A673 (cell line): ENCODE results near the gene AKAP12. TPM values are rescaled to one million over a fixed set of nuclear protein-coding genes. Genes with fewer than 3 reads are reported as not detected.

Source experiments
- BruUV-seq: library from RNA; stranded (reverse); fragments of 400-500 nt; replicated peaks from 2 replicates; lab custom pipeline; 2021; lab: Mats Ljungman, UMichigan
- CTCF ChIA-PET: fragments of 300-600 bp; sonication (Branson Sonifier 250); formaldehyde crosslinking; loops from one replicate; lab custom pipeline; 2022; ENCODE audit warnings: antibody characterized with exemption; lab: Charles Lee
- POLR2A ChIA-PET: fragments of 300-600 bp; sonication (Branson Sonifier 250); formaldehyde crosslinking; loops from one replicate; lab custom pipeline; 2022; ENCODE audit warnings: antibody characterized with exemption; ENCODE audit not compliant: low non-redundant PET; lab: Charles Lee
- DNase-seq: peaks from one replicate; pipeline ENCODE4 v3.0.0-alpha.2; 2015; ENCODE audit warnings: low spot score
- H3K27ac ChIP-seq: fragments of 200-600 bp; sonication (generic); 2 replicates; pipeline ENCODE4 v1.5.1; 2016; ENCODE audit warnings: mixed run types, low read depth, mild to moderate bottlenecking, mixed read lengths, antibody characterized with exemption, low read length; ENCODE audit not compliant: poor library complexity, severe bottlenecking
- H3K27me3 ChIP-seq: fragments of 200-600 bp; sonication (generic); replicated peaks from 2 replicates; pipeline ENCODE4 v1.6.1; 2017; ENCODE audit warnings: mixed run types, low read depth, mild to moderate bottlenecking, mixed read lengths, antibody characterized with exemption, low read length; ENCODE audit not compliant: insufficient read depth, poor library complexity
- H3K36me3 ChIP-seq: fragments of 200-600 bp; sonication (generic); 2 replicates; pipeline ENCODE4 v1.6.1; 2016; ENCODE audit warnings: mixed run types, mild to moderate bottlenecking, mixed read lengths, antibody characterized with exemption, low read length; ENCODE audit not compliant: insufficient read depth, poor library complexity, severe bottlenecking
- H3K4me1 ChIP-seq: fragments of 200-600 bp; sonication (generic); 2 replicates; pipeline ENCODE4 v1.6.1; 2017; ENCODE audit warnings: mixed run types, mild to moderate bottlenecking, mixed read lengths, antibody characterized with exemption, low read length; ENCODE audit not compliant: insufficient read depth, poor library complexity, severe bottlenecking
- H3K4me3 ChIP-seq: fragments of 200-600 bp; sonication (generic); 2 replicates; pipeline ENCODE4 v1.5.1; 2016; ENCODE audit warnings: low read depth, mixed run types, mild to moderate bottlenecking, mixed read lengths, low read length; ENCODE audit not compliant: poor library complexity, severe bottlenecking
- H3K9me3 ChIP-seq: fragments of 200-600 bp; sonication (generic); 2 replicates; pipeline ENCODE4 v1.6.1; 2016; ENCODE audit warnings: mixed run types, low read depth, mild to moderate bottlenecking, mixed read lengths, antibody characterized with exemption, low read length; ENCODE audit not compliant: poor library complexity, severe bottlenecking
- EZH2 ChIP-seq: fragments of 200-600 bp; sonication (generic); IDR thresholded peaks from 2 replicates; pipeline ENCODE4 v1.6.1; 2017; ENCODE audit warnings: borderline replicate concordance, low read depth, mild to moderate bottlenecking, mixed read lengths, antibody characterized with exemption, low read length; ENCODE audit not compliant: poor library complexity, severe bottlenecking
- intact Hi-C: fragments of 100-400 bp; cut with micrococcal nuclease; formaldehyde crosslinking; loops from one replicate; pipeline ENCODE4 v1.10.0; 2022; ENCODE audit not compliant: unreplicated experiment
- total RNA-seq: library from RNA; stranded (reverse); gene quantifications from 2 replicates; pipeline ENCODE4 v1.2.3, GENCODE V29; 2021
- TF ChIP-seq, protein P1 (sequence below): fragments of 300-800, 200-600 bp; sonication (generic); conservative IDR thresholded peaks from 2 replicates; pipeline ENCODE4 v1.5.1; 2017; ENCODE audit warnings: low read depth, mild to moderate bottlenecking, antibody characterized with exemption, low read length, moderate library complexity, mixed read lengths

Gene AKAP12
- total RNA-seq, 1 experiment from 2014 or later, result 37.3 TPM

- CTCF ChIA-PET, result no interaction called here
- peaks cover 10% of the 10 kb centered on the region for H3K4me1 ChIP-seq
- POLR2A ChIA-PET, result no interaction called here
- no peaks in the 10 kb centered on the region for H3K27me3 ChIP-seq
- no peaks in the 10 kb centered on the region for H3K36me3 ChIP-seq
- H3K9me3 ChIP-seq, result no peaks in the 10 kb centered on the region
- no peak for TF ChIP-seq EZH2
- TF ChIP-seq, protein P1, sequence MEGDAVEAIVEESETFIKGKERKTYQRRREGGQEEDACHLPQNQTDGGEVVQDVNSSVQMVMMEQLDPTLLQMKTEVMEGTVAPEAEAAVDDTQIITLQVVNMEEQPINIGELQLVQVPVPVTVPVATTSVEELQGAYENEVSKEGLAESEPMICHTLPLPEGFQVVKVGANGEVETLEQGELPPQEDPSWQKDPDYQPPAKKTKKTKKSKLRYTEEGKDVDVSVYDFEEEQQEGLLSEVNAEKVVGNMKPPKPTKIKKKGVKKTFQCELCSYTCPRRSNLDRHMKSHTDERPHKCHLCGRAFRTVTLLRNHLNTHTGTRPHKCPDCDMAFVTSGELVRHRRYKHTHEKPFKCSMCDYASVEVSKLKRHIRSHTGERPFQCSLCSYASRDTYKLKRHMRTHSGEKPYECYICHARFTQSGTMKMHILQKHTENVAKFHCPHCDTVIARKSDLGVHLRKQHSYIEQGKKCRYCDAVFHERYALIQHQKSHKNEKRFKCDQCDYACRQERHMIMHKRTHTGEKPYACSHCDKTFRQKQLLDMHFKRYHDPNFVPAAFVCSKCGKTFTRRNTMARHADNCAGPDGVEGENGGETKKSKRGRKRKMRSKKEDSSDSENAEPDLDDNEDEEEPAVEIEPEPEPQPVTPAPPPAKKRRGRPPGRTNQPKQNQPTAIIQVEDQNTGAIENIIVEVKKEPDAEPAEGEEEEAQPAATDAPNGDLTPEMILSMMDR, result no peak
- DNase-seq, result no peak
- intact Hi-C loops, result no loop called here
- no peak overlapping the region for H3K27ac ChIP-seq
- H3K4me3 ChIP-seq, result no peak overlapping the region
- BruUV-seq, result no TSS peak
These were observed 35.4 kb downstream of the AKAP12 start for GRCh38 chr6:151275121-151275520.

GRCh38 chr6:151275566-151275965 is 35.8 kb downstream of the AKAP12 start:
- H3K27ac ChIP-seq, result no peak overlapping the region
- intact Hi-C loops, result no loop called here
- no peak for TF ChIP-seq EZH2
- TF ChIP-seq, protein P1, result no peak
- DNase-seq, result no peak
- no peaks in the 10 kb centered on the region for H3K36me3 ChIP-seq
- ChIA-PET CTCF (no interaction called here), POLR2A (no interaction called here)
- no peaks in the 10 kb centered on the region for H3K9me3 ChIP-seq
- H3K4me1 ChIP-seq, result peaks cover 10% of the 10 kb centered on the region
- no peak overlapping the region for H3K4me3 ChIP-seq
- BruUV-seq, result no TSS peak
- no peaks in the 10 kb centered on the region for H3K27me3 ChIP-seq

GRCh38 chr6:151276112-151276740 is 36.5 kb downstream of the AKAP12 start:
- Histone ChIP-seq H3K27ac (no peak overlapping the region), H3K9me3 (no peaks in the 10 kb centered on the region), H3K36me3 (no peaks in the 10 kb centered on the region), H3K4me3 (no peak overlapping the region), H3K4me1 (peaks cover 10% of the 10 kb centered on the region), H3K27me3 (no peaks in the 10 kb centered on the region)
- BruUV-seq, result no TSS peak
- POLR2A ChIA-PET, result no interaction called here
- no peak for TF ChIP-seq EZH2
- TF ChIP-seq, protein P1, result no peak
- CTCF ChIA-PET, result no interaction called here
- DNase-seq, result no peak
- intact Hi-C loops, result no loop called here
